ENCODE results near the gene ABCD3. TPM values are rescaled to one million over a fixed set of nuclear protein-coding genes. Genes with fewer than 3 reads are reported as not detected.

ABCD3 gene
- total and polyA plus RNA-seq, 2 of the 4 experiments (the other 2 are of a cell fraction) = 13.6 to 32.6 TPM

DNA sequence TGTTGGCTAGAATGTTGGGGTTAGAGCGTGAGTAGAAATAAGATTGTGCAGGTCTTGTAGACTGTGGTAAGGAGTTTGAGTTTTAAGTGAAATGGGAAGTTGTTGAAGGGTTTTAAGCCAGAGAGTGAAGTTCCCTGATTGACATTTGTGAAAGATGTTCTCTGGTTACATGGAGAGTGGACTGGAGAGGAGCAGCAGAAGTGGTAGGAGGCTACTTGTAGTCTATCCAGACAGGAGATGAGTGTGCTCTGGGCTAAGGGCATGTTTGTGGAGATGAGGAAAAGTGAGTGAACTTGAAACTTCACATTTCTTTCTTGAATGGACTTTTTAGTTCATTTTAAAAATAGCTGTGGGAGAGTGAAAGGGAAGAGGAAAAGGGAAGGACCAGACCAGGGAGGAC, 86.4 kb downstream of the ABCD3 start:
- ATAC-seq (ENCODE audit: low read depth) (no peak), DNase-seq (no peak)
- H2AFZ ChIP-seq (replicated peaks; ENCODE audit: low read length, poor library complexity) = no peak overlapping the region
- no peak overlapping the region for H3K4me2 ChIP-seq (ENCODE audit: low read depth, low read length)
- no peak overlapping the region for H3K4ac ChIP-seq (ENCODE audit: low read depth, low read length)
- no peak overlapping the region for H2AK9ac ChIP-seq (replicated peaks; ENCODE audit: low read depth, low read length, poor library complexity)
- CTCF ChIA-PET = interaction anchor here (1.5 kb wide), 1 partner anchor 23 kb away, joined by 3 read pairs; no protein-coding TSS in a partner anchor
- peaks cover 0 to 2% of the 10 kb centered on the region in 2 experiments; a peak in 1 of 4 replicates for H3K79me1 ChIP-seq (ENCODE audit: low read depth in 1 of 2, low read length in 2 of 2)
- no peaks in the 10 kb centered on the region; the same call in 1 of the 2 replicates for H3K9me1 ChIP-seq (ENCODE audit: insufficient read depth, low read length)
- no peak overlapping the region for H2AK5ac ChIP-seq (ENCODE audit: low read depth, low read length)
- no peak overlapping the region for H3K56ac ChIP-seq (ENCODE audit: extremely low read depth, insufficient read depth, low read length)
- TF ChIP-seq RAD21 (IDR thresholded peaks at IDR 0.05; ENCODE audit: low read length) (no peak), SMC3 (IDR thresholded peaks at IDR 0.05; ENCODE audit: low read depth, low read length) (no peak), CHD1 (IDR thresholded peaks at IDR 0.05; ENCODE audit: low read depth, low read length) (no peak), RFX5 (IDR thresholded peaks at IDR 0.05; ENCODE audit: low read depth, low read length) (no peak), CEBPB (IDR thresholded peaks at IDR 0.05; ENCODE audit: low read depth, low read length) (no peak), RCOR1 (IDR thresholded peaks at IDR 0.05; ENCODE audit: insufficient replicate concordance, low read length) (no peak), POLR2A (IDR thresholded peaks at IDR 0.05; ENCODE audit: low read depth, low read length) (no peak)
- TF ChIP-seq, protein P1, sequence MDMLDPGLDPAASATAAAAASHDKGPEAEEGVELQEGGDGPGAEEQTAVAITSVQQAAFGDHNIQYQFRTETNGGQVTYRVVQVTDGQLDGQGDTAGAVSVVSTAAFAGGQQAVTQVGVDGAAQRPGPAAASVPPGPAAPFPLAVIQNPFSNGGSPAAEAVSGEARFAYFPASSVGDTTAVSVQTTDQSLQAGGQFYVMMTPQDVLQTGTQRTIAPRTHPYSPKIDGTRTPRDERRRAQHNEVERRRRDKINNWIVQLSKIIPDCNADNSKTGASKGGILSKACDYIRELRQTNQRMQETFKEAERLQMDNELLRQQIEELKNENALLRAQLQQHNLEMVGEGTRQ (IDR thresholded peaks at IDR 0.05; ENCODE audit: low read depth, low read length) = no peak
- TF ChIP-seq, protein P2, sequence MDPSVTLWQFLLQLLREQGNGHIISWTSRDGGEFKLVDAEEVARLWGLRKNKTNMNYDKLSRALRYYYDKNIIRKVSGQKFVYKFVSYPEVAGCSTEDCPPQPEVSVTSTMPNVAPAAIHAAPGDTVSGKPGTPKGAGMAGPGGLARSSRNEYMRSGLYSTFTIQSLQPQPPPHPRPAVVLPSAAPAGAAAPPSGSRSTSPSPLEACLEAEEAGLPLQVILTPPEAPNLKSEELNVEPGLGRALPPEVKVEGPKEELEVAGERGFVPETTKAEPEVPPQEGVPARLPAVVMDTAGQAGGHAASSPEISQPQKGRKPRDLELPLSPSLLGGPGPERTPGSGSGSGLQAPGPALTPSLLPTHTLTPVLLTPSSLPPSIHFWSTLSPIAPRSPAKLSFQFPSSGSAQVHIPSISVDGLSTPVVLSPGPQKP (IDR thresholded peaks at IDR 0.05; ENCODE audit: borderline replicate concordance, low read depth, low read length) = no peak
- H2BK5ac ChIP-seq (ENCODE audit: low read depth, low read length, poor library complexity, severe bottlenecking) = no peak overlapping the region
- no peak overlapping the region for H4K5ac ChIP-seq (ENCODE audit: low read depth, low read length)
- no peak overlapping the region for H4K8ac ChIP-seq (ENCODE audit: low read depth in 2 of 2, low read length in 2 of 2)
- H3K18ac ChIP-seq (ENCODE audit: low read depth, low read length) = no peak overlapping the region
- in situ Hi-C loops (cut with MboI; ENCODE audit: low sequenced_read_pairs) = no loop called here
- no peak overlapping the region for H2BK20ac ChIP-seq (ENCODE audit: low read depth, low read length)
- no peak overlapping the region for H4K91ac ChIP-seq (ENCODE audit: insufficient read depth, low read depth, low read length)
- H3K9me3 ChIP-seq (ENCODE audit: control insufficient read depth, insufficient read depth, low read length) = no peaks in the 10 kb centered on the region
- H3K14ac ChIP-seq (replicated peaks; ENCODE audit: low read depth, low read length) = no peak overlapping the region
- no TSS peak for BruUV-seq (replicated peaks)
- no peak overlapping the region for H3K27ac ChIP-seq (ENCODE audit: insufficient read depth, low read length)
- peaks cover 10% of the 10 kb centered on the region for H3K36me3 ChIP-seq (ENCODE audit: control insufficient read depth, insufficient read depth, low read length)
- no peak overlapping the region for H2BK120ac ChIP-seq (ENCODE audit: low read depth, low read length)
- POLR2A ChIA-PET (ENCODE audit: unreplicated experiment) = no interaction called here
- H3K4me1 ChIP-seq (ENCODE audit: control insufficient read depth, insufficient read depth, low read length) = no peaks in the 10 kb centered on the region
- no peak overlapping the region for H2BK15ac ChIP-seq (ENCODE audit: low read depth, low read length)
- dilution Hi-C loops (cut with HindIII; ENCODE audit: low sequenced_read_pairs, unreplicated experiment) = no loop called here
- no peaks in the 10 kb centered on the region for H3K27me3 ChIP-seq (ENCODE audit: control insufficient read depth, insufficient read depth, low read length)
- no peak overlapping the region for H3K4me3 ChIP-seq (ENCODE audit: insufficient read depth, low read depth, low read length)
- no peak overlapping the region for H3K23ac ChIP-seq (ENCODE audit: low read depth, low read length)
- no peak overlapping the region for H3K9ac ChIP-seq (ENCODE audit: low read depth, low read length)
- no peaks in the 10 kb centered on the region for H4K20me1 ChIP-seq (ENCODE audit: insufficient read depth, low read length)
- intact Hi-C loops (cut with micrococcal nuclease) = no loop called here
- 86 to 100% methylated on average over 1 of the region's 1 CpG for WGBS, 2 experiments (ENCODE audit: extremely low coverage in 2 of 2, insufficient read length in 1 of 2)
